Glutamatergic neuron (in vitro differentiated cells): ENCODE data around the gene IFNAR2. TPM values are rescaled to one million over a fixed set of nuclear protein-coding genes. Genes with fewer than 3 reads are reported as not detected.
"Not testable (repeated sequence)": the region's sequence is repeated elsewhere in the genome, so short reads cannot be mapped to it uniquely, and the experiment has no call there.

Experiments used
- DNase-seq: peaks from one replicate; pipeline ENCODE4 v3.0.0; 2022
- H3K27ac Mint-ChIP-seq: one replicate; pipeline ENCODE4 v1.8.0; 2020; ENCODE audit warnings: mild to moderate bottlenecking, mixed read lengths, inconsistent platforms; ENCODE audit not compliant: unreplicated experiment
- H3K27me3 Mint-ChIP-seq: one replicate; pipeline ENCODE4 v1.8.0; 2020; ENCODE audit warnings: mild to moderate bottlenecking, moderate library complexity, mixed read lengths, inconsistent platforms; ENCODE audit not compliant: unreplicated experiment
- H3K36me3 Mint-ChIP-seq: one replicate; pipeline ENCODE4 v1.8.0; 2020; ENCODE audit warnings: mild to moderate bottlenecking, mixed read lengths, inconsistent platforms; ENCODE audit not compliant: unreplicated experiment
- H3K4me1 Mint-ChIP-seq: one replicate; pipeline ENCODE4 v1.8.0; 2020; ENCODE audit warnings: mild to moderate bottlenecking, low read depth, mixed read lengths, inconsistent platforms; ENCODE audit not compliant: unreplicated experiment
- H3K4me3 Mint-ChIP-seq: one replicate; pipeline ENCODE4 v1.8.0; 2020; ENCODE audit warnings: mild to moderate bottlenecking, mixed read lengths, inconsistent platforms; ENCODE audit not compliant: unreplicated experiment
- H3K9me3 Mint-ChIP-seq: one replicate; pipeline ENCODE4 v1.8.0; 2020; ENCODE audit warnings: mild to moderate bottlenecking, moderate library complexity, mixed read lengths, inconsistent platforms; ENCODE audit not compliant: unreplicated experiment
- total RNA-seq: library from RNA; stranded (reverse); fragmentation: NEBNext Ultra II Directional; extraction: Animal tissue kit (Norgen Biotek cat#: 25700); gene quantifications from one replicate; pipeline ENCODE4 v1.2.1, GENCODE V29; 2021; ENCODE audit not compliant: unreplicated experiment
- TF ChIP-seq, protein P1 (sequence below): fragments of 200-600 bp; sonication (generic); IDR thresholded peaks from one replicate; pipeline ENCODE4 v1.5.0; 2021; ENCODE audit not compliant: partially characterized antibody, unreplicated experiment

The IFNAR2 gene
- total RNA-seq, 1 donor from 2014 or later: 6.9 TPM

DNA sequence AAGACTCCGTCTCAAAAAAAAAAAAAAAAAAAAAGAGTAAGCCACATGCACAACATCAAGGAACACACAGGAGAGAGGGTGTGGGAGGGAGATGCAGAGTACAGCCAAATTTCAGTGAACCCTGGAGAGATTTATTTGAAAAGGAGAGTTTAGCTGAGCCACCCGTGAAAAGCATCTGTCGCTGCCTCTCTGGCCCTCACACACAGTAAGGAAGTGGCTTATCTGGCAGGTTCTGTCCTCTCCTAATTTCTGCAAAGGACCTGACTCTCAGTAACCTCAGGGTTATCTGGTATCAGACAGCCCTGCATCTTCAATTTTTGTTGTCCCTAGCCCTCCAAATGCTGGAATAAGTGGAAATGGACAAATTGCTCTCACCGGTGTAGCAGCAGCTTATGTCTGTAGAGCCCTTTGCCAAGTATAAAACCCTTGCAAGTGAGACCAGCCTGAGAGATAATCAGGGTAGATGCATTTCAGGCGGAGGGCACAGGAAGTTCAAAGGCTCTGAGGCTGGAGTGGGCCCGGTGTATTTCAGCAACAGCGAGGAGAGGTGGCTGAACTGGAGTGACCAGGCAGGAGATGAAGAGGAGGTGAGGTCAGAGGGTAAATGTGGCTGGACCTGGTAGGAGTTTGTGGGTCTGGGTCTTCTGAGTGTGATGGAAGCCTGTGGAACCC is 19.7 kb downstream of the IFNAR2 start:
- no peaks in the 10 kb centered on the region for H3K9me3 Mint-ChIP-seq
- peaks cover 4% of the 10 kb centered on the region for H3K36me3 Mint-ChIP-seq
- TF ChIP-seq, protein P1, sequence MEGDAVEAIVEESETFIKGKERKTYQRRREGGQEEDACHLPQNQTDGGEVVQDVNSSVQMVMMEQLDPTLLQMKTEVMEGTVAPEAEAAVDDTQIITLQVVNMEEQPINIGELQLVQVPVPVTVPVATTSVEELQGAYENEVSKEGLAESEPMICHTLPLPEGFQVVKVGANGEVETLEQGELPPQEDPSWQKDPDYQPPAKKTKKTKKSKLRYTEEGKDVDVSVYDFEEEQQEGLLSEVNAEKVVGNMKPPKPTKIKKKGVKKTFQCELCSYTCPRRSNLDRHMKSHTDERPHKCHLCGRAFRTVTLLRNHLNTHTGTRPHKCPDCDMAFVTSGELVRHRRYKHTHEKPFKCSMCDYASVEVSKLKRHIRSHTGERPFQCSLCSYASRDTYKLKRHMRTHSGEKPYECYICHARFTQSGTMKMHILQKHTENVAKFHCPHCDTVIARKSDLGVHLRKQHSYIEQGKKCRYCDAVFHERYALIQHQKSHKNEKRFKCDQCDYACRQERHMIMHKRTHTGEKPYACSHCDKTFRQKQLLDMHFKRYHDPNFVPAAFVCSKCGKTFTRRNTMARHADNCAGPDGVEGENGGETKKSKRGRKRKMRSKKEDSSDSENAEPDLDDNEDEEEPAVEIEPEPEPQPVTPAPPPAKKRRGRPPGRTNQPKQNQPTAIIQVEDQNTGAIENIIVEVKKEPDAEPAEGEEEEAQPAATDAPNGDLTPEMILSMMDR: no peak
- H3K27me3 Mint-ChIP-seq: no peaks in the 10 kb centered on the region
- H3K4me1 Mint-ChIP-seq: peaks cover 2% of the 10 kb centered on the region
- H3K4me3 Mint-ChIP-seq: no peak overlapping the region
- H3K27ac Mint-ChIP-seq: no peak overlapping the region
- no peak for DNase-seq

- no peak for DNase-seq
- Mint-ChIP-seq H3K36me3 (peaks cover 4% of the 10 kb centered on the region), H3K9me3 (no peaks in the 10 kb centered on the region), H3K27me3 (no peaks in the 10 kb centered on the region), H3K4me1 (peaks cover 2% of the 10 kb centered on the region), H3K27ac (no peak overlapping the region), H3K4me3 (no peak overlapping the region)
- TF ChIP-seq, protein P1: no peak
Measured at GRCh38 chr21:33251119-33251518, 21.4 kb downstream of the IFNAR2 start.

DNA sequence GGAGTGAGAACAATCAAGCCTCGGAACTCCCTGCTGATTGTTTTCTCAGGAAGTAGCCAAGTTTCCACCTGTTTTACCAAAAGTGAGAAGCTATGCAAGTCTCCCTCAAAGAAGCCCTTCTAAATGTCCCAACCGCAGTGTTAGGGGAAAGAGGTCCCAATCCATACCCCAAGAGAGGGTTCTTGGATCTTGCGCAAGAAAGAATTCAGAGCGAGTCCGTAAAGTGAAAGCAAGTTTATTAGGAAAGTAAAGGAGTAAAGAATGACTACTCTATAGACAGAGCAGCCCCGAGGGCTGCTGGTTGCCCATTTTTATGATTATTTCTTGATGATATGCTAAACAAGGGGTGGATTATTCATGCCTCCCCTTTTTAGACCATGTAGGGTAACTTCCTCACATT is 23.6 kb downstream of the IFNAR2 start:
- not testable (repeated sequence) for H3K4me3 Mint-ChIP-seq, DNase-seq, H3K9me3 Mint-ChIP-seq, H3K27ac Mint-ChIP-seq, H3K4me1 Mint-ChIP-seq, H3K27me3 Mint-ChIP-seq
- peaks cover 14% of the 10 kb centered on the region for H3K36me3 Mint-ChIP-seq

GRCh38 chr21:33254766-33255165 is 25.0 kb downstream of the IFNAR2 start:
- H3K27ac Mint-ChIP-seq: no peak overlapping the region
- TF ChIP-seq, protein P1: no peak
- H3K27me3 Mint-ChIP-seq: peaks cover 5% of the 10 kb centered on the region
- peaks cover 8% of the 10 kb centered on the region for H3K4me1 Mint-ChIP-seq
- DNase-seq: no peak
- H3K9me3 Mint-ChIP-seq: peaks cover 4% of the 10 kb centered on the region
- H3K36me3 Mint-ChIP-seq: peaks cover 18% of the 10 kb centered on the region
- H3K4me3 Mint-ChIP-seq: no peak overlapping the region

GRCh38 chr21:33255404-33255803 is 25.7 kb downstream of the IFNAR2 start:
- H3K4me1 Mint-ChIP-seq: peaks cover 8% of the 10 kb centered on the region
- peaks cover 5% of the 10 kb centered on the region for H3K27me3 Mint-ChIP-seq
- no peak for DNase-seq
- peaks cover 4% of the 10 kb centered on the region for H3K9me3 Mint-ChIP-seq
- H3K36me3 Mint-ChIP-seq: peaks cover 18% of the 10 kb centered on the region
- H3K4me3 Mint-ChIP-seq: no peak overlapping the region
- TF ChIP-seq, protein P1: no peak
- H3K27ac Mint-ChIP-seq: no peak overlapping the region
